PFSK-1 (cell line): ENCODE results near the gene EDEM1.

ENCODE experiments used
- FOXP2 ChIP-seq: optimal IDR thresholded peaks from 2 replicates; pipeline ENCODE3; 2011; ENCODE audit warnings: borderline replicate concordance, control low read depth, inconsistent platforms; ENCODE audit not compliant: insufficient read depth; ENCODE audit errors: extremely low read length, extremely low read depth
- POLR2AphosphoS5 ChIP-seq: IDR thresholded peaks from 2 replicates; pipeline ENCODE4 v1.6.1; 2012; ENCODE audit warnings: low read depth, mild to moderate bottlenecking, control low read depth, low read length, moderate library complexity
- REST ChIP-seq, 2 experiments: IDR thresholded peaks; 2 replicates each; pipeline versions ENCODE4 v1.6.1 to v1.8.0; 2011 to 2012; ENCODE audit warnings: low read depth in 2 of 2, low read length in 2 of 2, control low read depth in 1 of 2, inconsistent platforms in 1 of 2, mild to moderate bottlenecking in 1 of 2, moderate library complexity in 1 of 2; ENCODE audit not compliant: insufficient read depth in 1 of 2
- SIN3A ChIP-seq: IDR thresholded peaks from 2 replicates; pipeline ENCODE4 v1.6.1; 2012; ENCODE audit warnings: mild to moderate bottlenecking, low read length, moderate library complexity, borderline replicate concordance; ENCODE audit not compliant: insufficient read depth
- TAF1 ChIP-seq: IDR thresholded peaks from 2 replicates; pipeline ENCODE4 v1.6.1; 2012; ENCODE audit warnings: low read length, control low read depth, borderline replicate concordance; ENCODE audit not compliant: insufficient read depth

The EDEM1 gene

GRCh38 chr3:5221701-5222100 lies 34.2 kb downstream of the EDEM1 start:
- TF ChIP-seq TAF1 (no peak), POLR2AphosphoS5 (no peak), FOXP2 (no peak), REST (IDR thresholded peaks at IDR 0.05; ENCODE audit: insufficient read depth in 1 of 2, low read depth in 2 of 2, low read length in 2 of 2) (no peak), SIN3A (no peak)

- TF ChIP-seq REST (IDR thresholded peaks at IDR 0.05; ENCODE audit: insufficient read depth in 1 of 2, low read depth in 2 of 2, low read length in 2 of 2): no peak
- no peak for TF ChIP-seq TAF1
- no peak for TF ChIP-seq SIN3A
- TF ChIP-seq FOXP2: no peak
- TF ChIP-seq POLR2AphosphoS5: no peak
These were observed 34.9 kb downstream of the EDEM1 start for GRCh38 chr3:5222283-5223005.

GRCh38 chr3:5226783-5227182 lies 39.3 kb downstream of the EDEM1 start:
- TF ChIP-seq FOXP2 (no peak), POLR2AphosphoS5 (no peak), TAF1 (no peak)

- no peak for TF ChIP-seq SIN3A
- TF ChIP-seq REST (IDR thresholded peaks at IDR 0.05; ENCODE audit: insufficient read depth in 1 of 2, low read depth in 2 of 2, low read length in 2 of 2): no peak
- no peak for TF ChIP-seq TAF1
- TF ChIP-seq POLR2AphosphoS5: no peak
- TF ChIP-seq FOXP2: no peak
These were observed 40.3 kb downstream of the EDEM1 start for GRCh38 chr3:5227812-5228211.

GRCh38 chr3:5229414-5229813 lies 41.9 kb downstream of the EDEM1 start:
- TF ChIP-seq REST (IDR thresholded peaks at IDR 0.05; ENCODE audit: insufficient read depth in 1 of 2, low read depth in 2 of 2, low read length in 2 of 2) (no peak), SIN3A (no peak), POLR2AphosphoS5 (no peak), FOXP2 (no peak)
